Non-pigmented ciliary epithelial cell (primary cell): ENCODE measurements around the gene DSCAML1.

Experiments
- DNase-seq: peaks from one replicate; pipeline ENCODE4 v3.0.0-alpha.2; 2010; ENCODE audit warnings: low read depth

Gene DSCAML1

DNA sequence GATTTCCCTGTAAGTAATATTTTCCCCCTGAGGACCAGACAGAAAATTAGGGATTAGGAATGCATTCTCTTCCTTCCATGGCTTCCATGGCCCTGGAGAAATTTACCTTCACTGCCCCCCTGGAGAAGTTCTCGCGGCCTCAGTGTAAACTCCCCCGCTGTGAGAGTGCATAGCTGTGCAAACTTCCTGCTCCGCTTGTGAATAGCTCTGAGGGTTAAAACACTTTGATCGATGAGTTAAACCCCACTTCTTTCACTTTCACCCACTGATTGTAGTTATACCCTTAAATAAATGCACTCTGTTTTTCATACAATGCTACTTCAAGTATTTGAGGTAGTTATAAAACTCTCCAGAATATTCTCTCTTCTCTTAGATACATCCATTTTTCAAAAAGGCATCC is 190.8 kb downstream of the DSCAML1 start:
- no peak for DNase-seq

DNA sequence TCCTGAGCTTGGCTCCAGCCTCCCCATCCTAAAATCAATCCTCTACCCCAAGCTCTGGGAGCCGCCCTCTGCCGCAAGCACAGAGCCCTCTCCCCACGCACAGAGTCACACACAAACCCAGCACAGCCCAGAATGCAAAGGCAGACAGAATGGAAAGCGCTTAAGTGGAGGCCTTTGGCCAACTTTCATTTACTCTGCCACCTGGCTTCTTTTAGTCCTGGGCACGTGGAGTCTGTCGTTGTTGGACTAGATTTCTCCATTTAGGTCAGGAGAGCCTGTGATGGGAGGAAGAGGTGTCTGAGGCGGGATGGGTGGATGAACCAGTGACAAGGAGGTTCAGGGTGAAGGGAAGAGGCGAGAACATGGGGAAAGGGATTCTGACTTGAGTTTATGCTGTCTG is 191.7 kb downstream of the DSCAML1 start:
- DNase-seq: no peak

DNA sequence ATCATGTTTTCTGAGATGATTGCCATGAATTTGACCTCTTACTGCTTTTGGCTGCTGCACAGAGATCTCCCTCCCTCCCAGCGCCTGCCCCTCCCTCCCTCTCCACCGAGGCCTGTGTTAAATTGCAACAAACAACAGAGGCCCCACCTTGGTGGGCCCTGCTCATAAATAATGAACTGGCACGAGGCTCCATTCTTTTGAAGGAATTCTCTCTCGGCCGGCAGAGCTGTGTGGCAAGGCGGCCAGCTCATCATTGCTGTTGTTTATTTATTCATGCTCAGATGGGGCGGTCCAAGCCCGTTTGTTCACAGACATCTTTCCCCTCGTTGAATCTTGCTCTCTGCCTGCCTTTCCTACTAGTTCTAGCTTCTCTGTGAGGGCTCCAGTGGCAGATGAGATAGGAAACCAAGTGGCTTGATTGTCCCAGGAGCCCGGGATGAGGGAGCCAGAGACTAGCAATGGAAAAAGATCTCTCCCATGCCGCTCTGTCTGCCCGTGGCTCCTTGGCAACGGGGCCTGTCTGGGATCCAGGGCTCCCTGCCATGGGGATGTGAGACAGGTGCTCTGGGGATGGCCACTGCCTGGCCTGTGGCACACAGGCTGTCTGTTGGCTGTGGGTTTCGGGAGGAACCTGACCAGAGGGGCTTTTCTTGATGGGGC is 192.6 kb downstream of the DSCAML1 start:
- no peak for DNase-seq

DNA sequence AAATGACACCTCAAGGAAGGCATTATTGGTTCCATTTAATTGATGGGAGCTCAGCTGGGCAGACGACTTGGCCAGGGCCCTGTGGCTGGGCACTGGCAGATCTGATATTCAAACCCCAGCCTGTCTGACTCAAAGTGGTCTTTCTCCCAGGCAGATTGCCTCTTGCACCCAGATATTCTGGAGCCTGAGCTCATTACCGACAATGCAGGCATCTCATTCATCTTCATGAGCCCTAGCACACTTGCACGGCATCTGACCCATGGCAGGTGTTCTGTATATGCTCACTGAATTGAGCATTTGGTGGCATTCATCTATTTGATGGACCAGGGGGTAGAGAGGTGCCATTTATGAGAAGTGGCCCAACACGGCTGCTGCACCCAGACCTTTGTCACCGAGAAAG is 193.1 kb downstream of the DSCAML1 start:
- no peak for DNase-seq

DNA sequence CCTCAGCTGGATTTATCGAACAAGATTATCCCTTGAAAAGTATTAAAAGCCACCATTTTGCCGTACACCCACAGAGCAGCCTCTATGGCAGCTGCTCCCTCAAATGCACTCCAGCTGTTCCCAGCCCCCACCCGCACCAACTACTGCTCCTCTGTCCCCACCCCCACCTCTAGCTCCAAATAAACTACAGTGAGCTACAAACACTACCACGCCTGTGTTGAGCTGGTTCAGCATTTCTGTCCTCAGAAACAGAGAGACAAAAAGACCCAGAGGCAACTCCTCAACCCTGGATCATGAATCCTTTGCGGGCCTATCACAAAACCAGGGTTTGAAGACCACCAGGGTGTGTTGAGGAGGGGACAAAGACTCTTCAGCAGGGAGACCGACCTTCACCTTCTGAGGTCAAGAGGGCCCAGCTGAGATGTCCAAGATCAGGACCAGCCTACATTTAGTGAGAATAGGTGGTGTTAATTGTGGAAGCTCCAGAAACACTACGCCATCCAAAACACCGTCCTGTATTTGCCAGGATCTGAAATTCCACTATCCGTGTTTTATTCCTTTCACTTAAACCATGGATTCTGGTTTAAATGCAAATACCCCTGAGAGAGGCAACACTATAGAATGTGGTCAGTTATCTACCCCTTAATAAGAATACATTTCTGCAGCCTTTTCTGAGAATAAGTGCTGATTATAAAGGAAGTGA is 195.9 kb downstream of the DSCAML1 start:
- no peak for DNase-seq

DNA sequence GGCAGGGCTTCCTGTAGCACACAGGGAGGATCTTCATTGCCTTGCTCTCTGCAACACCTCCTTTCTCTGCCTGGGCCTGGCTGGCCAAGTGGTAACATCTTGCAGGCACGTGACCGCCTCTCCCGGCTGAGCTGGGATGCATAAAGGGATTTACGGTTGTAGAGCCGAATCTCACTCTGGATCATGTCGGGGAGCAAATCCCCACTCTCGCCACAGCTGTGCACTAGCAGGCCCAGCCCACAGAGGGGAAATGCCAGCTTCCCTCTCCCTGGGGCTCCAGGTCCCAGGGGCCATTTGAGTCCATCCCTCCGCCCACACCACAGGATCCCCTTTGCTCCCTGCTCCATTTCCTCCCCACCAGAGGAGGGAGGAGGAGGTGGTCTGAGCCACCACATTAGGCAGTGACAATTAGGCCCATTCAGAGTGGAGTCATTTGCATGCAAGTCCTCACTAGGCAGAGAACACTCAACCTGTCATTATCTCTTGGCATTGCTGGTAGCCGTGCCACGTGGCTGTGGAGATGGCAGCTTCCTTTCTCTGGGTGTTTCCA is 196.7 kb downstream of the DSCAML1 start:
- no peak for DNase-seq

DNA sequence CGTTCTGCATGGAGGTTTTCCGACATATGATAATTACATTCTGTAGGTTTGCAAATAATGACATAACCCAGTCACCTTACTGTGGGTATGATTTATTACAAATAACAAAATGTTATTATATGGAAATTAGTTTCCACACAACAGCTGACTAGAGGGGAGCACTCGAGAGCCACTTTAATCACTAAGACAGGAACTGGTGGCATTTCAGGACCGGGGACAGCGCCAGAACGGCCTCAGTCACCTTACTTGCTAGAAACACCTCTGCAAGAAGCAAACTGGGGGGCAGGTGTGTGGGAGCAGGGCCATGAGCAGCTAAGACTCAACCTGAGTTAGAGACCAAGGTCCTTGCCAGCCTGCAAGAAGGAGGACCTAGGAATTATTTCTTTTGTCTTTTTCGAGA is 199.9 kb downstream of the DSCAML1 start:
- no peak for DNase-seq

DNA sequence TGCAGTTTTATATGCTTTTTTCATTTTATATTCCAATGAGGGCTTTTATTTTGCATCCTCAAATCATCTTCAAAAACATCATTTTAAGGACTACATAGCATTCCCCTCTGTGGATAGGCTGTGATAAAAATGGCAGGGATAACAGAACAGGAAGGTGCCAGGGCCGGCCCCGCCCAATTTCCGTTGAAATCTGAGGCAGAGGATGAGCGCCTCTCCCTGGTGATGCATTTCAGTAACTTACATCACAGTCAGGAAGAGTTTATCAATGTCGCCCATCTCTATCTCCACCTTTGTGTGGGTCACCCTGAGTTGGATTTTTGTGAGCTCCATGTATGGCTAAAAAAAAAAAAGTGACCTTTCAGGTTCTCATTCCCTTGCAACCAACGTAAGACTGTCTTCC is 201.6 kb downstream of the DSCAML1 start:
- DNase-seq: no peak

DNA sequence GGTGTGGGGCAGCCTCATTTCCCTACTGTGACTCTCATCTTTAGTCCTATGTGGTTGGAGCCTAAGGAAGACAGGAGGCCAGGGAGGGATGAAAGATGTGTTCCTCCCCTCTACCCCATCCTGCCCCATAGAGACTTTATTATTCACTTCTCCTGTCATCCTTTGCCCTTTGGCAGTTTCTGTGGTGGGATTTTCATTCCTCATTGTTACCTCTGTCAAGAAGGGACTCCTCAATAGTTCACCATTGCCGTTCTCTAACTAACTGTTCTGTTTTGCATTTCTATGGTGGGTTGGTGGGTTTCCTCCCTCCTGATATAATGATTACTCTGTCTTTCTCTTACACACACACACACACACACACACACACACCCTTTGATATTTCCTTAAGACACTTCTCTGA is 202.3 kb downstream of the DSCAML1 start:
- no peak for DNase-seq

DNA sequence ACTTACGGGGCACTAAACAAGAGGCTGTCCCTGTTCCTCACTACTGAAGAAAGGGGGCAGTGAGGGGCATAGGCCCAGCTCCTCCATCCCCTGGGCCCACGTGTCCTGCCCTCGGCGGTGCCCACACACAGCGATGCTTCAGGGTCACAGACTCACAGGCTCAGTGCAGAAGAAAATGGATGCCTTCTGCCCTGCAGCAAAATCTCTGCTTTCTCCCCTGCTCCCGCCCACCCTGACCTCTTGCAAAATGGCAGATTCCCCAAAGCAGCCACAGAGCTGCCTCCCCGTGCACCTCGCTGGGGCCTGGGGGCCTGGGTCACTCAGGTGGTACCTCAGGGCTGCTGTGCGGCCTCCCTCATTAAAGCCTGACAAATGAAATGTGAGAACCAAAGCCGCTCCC is 204.0 kb downstream of the DSCAML1 start:
- no peak for DNase-seq

DNA sequence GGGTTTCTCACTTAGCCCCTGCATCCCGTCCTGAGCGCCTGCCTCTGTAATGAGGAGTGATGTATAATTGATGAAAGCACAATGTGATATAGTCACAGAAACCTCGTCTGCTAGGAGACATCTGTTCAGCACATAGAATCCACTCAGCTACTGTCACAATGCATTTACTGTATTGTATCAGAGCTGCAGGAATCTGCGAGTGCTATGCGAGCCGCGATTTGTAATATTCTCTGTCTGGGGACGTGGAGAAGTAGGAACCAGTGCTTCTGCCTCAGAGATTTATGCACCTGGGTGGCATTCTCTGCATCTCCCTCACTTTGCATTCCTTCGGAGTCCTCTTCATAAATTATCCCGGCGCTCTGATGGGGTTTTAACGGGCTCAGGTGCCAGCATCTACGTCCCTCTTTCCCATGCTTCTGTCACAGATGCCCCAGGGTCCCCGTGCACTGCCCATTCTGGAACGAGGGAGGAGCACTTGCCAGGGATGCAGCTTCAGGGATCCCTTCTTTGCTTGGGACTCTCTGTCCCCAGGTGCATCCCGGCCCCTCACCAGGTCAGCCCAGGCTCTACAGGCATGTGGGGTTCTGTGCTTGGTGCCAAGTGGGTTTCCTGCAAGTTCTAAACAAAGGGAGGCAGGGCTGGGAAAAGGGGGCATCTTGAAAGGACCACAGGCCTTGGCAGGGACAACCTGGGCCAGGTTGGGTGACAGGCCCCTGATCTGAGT is 205.5 kb downstream of the DSCAML1 start:
- no peak for DNase-seq

DNA sequence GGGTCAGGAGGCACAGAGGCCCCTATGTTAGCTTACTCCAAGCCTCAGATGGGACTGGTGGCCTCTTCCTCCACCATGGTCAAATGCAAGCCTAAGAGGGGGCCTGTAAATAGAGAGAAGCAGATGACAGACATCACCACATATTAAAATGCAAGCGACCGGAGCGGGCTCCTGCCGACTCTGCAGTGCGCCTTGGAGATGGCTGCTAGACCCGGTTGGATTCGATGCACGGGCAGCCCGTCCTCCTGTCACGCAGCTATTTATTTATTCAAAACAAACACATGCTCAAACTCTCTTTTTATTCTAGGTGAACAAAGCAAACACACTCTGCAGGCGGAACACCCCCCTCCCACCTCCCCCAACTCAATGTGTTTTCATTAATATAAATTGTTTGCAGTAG is 208.0 kb downstream of the DSCAML1 start:
- no peak for DNase-seq

DNA sequence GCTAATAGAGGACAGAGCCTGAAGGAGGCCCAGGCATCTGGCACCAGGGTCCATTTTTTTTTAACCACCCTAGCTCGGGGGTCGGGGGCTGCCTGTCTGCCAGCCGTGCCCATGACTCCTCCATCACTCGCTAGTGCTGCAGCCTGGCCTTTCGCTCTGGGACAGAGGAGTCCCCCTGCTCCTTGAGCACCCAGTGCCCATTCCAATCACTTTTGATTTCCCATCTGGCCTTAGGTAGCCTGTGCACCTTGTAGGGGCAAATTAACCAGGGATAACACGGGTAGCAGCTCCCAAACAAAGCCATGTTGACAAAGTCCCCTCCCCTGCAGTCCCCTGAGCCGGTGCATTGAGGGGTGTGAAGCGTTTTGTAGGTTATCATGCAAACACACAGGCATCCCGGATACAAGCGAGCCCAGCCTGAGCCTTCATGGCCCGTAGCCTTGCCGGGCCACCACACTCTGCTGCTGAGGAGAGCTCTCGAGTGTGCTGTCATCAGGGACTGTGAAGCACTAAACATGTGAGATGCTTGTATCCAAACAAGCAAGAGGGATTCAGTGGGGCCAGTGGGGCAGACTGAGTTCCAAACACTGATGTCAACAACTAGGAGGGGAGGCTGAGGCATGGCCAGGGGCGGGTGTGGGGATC is 208.7 kb downstream of the DSCAML1 start:
- no peak for DNase-seq

DNA sequence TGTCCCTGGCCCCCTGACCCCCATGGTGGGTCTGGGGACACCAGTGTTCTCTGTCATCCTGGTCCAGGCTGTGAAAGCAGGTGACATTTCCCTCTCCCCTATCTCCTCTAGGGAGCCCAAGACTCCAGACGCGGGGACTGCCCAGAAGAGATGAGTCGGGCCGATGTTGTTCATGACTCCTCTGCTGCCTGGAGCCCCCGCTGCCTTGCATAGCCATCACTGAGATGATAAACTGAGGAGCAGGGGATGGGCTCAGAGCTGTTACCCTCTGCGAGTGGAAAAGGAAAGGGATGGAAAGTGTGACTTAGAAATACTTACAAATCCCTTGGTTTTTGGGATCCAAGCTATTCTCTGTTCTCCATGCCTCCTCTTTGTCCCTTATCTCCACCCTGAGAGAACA is 209.6 kb downstream of the DSCAML1 start:
- DNase-seq: no peak

DNA sequence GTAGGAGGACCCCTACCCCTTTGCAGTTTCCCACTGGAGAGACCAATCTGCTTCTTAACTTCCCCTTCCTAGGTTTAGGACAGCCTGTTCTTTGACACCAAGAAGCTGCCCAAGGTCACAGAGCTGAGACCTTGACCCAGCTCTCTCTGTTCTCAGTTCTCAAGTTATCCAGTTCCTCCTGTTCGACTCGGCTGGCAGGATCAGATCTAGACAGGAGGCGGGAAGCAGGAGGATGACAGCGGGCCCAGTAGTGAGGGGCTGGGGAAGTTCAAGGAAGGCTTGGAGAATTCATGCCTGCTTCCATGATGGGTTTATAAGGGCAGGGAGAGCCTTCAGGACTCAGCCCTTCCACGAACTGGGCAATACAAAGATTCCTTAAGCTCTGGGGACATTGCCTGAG is 210.6 kb downstream of the DSCAML1 start:
- no peak for DNase-seq

DNA sequence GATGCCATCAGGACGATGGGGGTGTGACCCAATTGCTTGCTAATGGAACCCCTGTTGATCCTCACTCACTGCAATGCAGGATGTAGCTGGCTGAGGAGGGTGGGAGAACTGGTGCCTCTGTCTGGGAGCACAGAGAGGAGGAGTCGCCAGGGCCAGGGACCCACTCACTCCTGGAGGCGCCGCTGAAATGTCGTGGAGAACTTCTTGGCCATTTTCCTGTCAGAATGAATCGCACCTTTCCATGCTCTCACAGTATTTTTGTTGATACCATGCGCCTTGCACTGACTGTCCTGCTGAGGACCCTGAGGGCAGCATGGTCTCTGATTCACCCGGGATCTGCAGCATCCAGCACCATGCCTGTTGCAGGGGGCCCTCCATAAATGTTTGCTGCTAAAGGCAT is 211.4 kb downstream of the DSCAML1 start:
- no peak for DNase-seq

DNA sequence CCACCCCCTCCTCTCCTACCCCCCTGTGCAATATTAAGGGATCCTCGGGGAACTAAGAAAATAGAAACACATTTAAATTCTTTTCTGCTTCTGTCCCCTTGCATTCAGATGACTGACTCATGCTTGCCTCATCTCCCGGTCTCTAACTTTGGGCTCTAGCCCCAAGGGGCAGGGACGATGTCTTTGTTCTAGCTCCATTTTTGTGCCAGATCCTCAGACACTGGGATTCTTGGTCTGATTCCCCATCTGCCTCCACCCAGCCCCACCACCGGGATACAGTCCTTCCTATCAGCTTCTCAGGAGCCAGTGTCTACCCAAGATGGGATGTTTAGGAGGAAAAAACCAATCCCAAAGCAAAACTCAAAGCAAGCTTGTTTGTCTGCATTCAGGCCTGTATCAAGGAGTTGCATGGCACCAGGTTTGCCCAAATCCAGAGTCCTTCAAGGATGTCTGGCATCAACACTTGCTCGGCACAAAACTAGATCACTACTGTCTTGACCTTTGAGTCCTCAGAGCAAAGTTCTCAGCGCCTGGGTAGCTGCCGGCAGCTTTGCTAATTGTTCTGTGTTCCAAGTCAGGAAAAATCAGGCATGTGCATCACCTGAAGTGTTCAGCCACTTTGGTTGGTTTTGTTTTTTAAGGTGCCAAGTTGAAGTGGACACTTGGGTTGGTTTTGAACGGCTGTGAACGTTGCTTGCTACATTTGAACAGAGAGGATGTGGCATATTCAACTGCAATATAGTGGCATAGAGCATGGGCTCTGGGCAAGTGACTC is 212.8 kb downstream of the DSCAML1 start:
- DNase-seq: no peak

DNA sequence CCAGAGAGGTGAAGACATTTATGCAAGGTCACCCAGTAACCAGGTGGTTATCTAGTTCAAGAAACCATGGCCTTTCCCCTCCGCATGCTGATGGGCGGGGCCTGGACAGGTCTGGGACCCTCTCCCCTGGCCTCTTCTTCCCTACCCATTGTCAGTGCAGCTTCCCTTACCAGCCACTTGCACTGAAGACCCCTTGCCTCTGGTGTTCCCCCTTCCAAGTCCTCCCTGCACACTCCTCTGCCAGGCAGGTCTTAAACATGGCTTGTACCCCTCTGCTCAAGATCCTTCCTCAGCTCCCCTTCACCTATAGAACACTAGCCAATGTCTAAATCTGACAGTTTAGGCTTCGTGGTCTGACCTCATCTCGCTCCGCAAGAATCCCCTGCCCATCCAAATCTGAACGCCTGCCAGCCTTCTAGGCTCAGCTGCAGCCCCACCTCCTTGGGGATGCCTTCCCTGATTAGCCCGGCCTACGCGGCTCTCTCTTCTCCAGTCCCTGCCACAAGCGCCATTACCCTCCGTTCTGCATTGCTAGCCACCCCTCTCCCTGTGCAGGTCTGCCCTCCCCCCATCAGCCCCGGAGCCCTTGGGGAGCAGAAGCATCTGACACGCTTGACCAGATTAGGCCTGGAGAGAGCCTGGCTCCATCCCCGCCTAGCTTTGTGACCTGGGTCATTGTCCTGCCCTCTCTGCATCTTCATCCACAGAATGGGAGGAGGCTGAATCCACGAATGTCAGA is 213.8 kb downstream of the DSCAML1 start:
- DNase-seq: no peak

DNA sequence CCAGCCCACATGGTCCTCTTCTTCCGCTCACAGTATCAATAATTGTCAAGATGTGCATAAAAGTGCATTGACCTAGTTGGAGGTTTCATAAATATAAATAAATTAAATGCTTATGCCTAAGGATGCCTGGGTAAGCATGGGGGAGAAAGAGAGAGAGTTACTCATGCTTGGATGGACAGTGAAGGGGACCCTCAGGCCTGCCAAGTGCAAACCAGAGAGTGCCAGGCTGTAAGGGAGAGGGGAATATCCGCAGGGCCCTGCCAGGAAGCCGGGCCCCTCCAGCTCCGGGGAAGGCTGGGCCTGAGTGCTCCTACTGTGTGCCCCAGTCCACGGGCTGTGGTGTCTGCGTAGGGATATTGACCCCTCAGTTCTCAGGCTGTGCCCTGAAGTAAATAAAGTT is 214.6 kb downstream of the DSCAML1 start:
- no peak for DNase-seq

DNA sequence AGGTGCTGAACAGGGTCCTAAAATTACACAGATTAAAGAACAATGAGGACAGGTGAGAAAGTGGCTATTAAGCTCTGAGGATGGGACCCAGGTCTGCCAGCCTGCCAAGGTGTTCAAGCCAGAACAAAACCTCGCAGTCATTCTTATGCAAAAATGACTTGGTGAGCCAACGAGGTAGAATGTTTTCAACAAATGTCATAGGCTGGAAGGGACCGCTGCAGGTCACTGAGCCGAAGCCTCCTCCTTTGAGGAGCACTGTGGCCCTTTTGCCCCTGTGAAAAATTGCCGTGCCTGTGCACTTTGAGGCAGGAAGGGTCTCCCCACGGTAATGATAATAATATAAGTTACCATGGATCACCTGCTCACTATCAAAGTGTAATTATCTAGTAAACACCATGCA is 216.2 kb downstream of the DSCAML1 start:
- DNase-seq: no peak

DNA sequence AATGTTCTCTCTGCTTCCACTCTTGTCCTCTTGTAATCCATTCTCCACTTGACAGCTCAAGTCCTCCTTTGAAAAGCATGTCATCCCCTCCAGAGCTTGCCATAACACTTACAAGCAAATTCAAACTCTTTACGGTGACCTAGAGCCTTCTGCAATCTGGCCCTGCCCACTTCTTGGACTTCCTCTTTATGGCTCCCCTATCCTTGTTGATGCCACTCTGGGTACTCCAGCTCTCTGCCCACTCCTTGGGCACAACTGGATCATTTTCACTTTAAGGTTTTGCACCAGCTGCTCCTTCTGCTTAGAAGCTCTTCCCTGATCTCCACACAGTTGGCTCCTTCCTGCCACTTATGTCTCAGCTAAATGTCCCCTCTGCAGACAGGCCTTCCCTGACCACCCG is 217.9 kb downstream of the DSCAML1 start:
- no peak for DNase-seq
